Thoracic aorta (tissue), 2 donors: ENCODE data around the gene TNFAIP6. TPM values are rescaled to one million over a fixed set of nuclear protein-coding genes. Genes with fewer than 3 reads are reported as not detected.

ENCODE experiments used
- ATAC-seq: fragments of 150-250 bp; one replicate; pipeline ENCODE4 v1.8.0; 2017; ENCODE audit warnings: low read depth; ENCODE audit not compliant: insufficient number of reproducible peaks, low FRiP score
- DNase-seq: peaks from one replicate; pipeline ENCODE4 v3.0.0-alpha.2; 2020; ENCODE audit warnings: low spot score
- H3K27ac ChIP-seq, 2 donors: fragments of 200-600 bp; sonication (generic); 1 replicate in 1 of 2; 2 replicates in 1 of 2; pipeline ENCODE4 v1.5.1; 2016; ENCODE audit warnings: mild to moderate bottlenecking in 2 of 2, moderate library complexity in 2 of 2
- H3K27me3 ChIP-seq: fragments of 200-600 bp; sonication (generic); replicated peaks from 2 replicates; pipeline ENCODE4 v1.6.0; 2016; ENCODE audit warnings: mild to moderate bottlenecking; ENCODE audit not compliant: insufficient read depth
- H3K36me3 ChIP-seq: fragments of 200-600 bp; sonication (generic); one replicate; pipeline ENCODE4 v1.5.1; 2016
- H3K4me1 ChIP-seq, 2 donors: fragments of 200-600 bp; sonication (generic); 1 replicate in 1 of 2; 2 replicates in 1 of 2; pipeline versions ENCODE4 v1.5.1 to v1.6.0; 2016; ENCODE audit warnings: low read depth in 2 of 2, mild to moderate bottlenecking in 1 of 2; ENCODE audit not compliant: control insufficient read depth in 1 of 2
- H3K4me3 ChIP-seq: fragments of 200-600 bp; sonication (generic); 2 replicates; pipeline ENCODE4 v1.5.1; 2016; ENCODE audit warnings: mild to moderate bottlenecking
- H3K9me3 ChIP-seq: fragments of 200-600 bp; sonication (generic); 2 replicates; pipeline ENCODE4 v1.5.1; 2016
- CTCF ChIP-seq: fragments of 200-600 bp; sonication (generic); IDR thresholded peaks from one replicate; pipeline ENCODE4 v1.5.1; 2019; ENCODE audit warnings: antibody characterized with exemption
- total RNA-seq, 2 donors: library from RNA; depleted of rRNA; stranded (reverse); fragments of >200 nt; gene quantifications; one replicate each; pipeline versions ENCODE4 v1.1.0 to v1.2.3, GENCODE V29; 2016

The TNFAIP6 gene
- total RNA-seq, 2 donors from 2014 or later, result 6.9 to 12.0 TPM

GRCh38 chr2:151394509-151394908 is 37.1 kb downstream of the TNFAIP6 start:
- H3K27me3 ChIP-seq, result no peaks in the 10 kb centered on the region
- ATAC-seq (no peak), DNase-seq (no peak)
- H3K27ac ChIP-seq, result no peak overlapping the region
- H3K36me3 ChIP-seq, result no peaks in the 10 kb centered on the region
- no peaks in the 10 kb centered on the region for H3K4me1 ChIP-seq
- no peak for TF ChIP-seq CTCF
- H3K9me3 ChIP-seq, result no peaks in the 10 kb centered on the region
- H3K4me3 ChIP-seq, result no peak overlapping the region

- no peak for DNase-seq
- TF ChIP-seq CTCF, result no peak
- ATAC-seq, result no peak
Measured at GRCh38 chr2:151395509-151396374, 38.4 kb downstream of the TNFAIP6 start.

GRCh38 chr2:151399981-151400380 is 42.6 kb downstream of the TNFAIP6 start:
- ATAC-seq, result no peak
- H3K4me1 ChIP-seq, result no peaks in the 10 kb centered on the region
- H3K27ac ChIP-seq, result no peak overlapping the region
- H3K36me3 ChIP-seq, result no peaks in the 10 kb centered on the region
- no peak for DNase-seq
- H3K4me3 ChIP-seq, result no peak overlapping the region
- H3K27me3 ChIP-seq, result no peaks in the 10 kb centered on the region
- no peak for TF ChIP-seq CTCF
- no peaks in the 10 kb centered on the region for H3K9me3 ChIP-seq

More at GRCh38 chr2:151395509-151396374, 38.4 kb downstream of the TNFAIP6 start:
- Histone ChIP-seq H3K36me3 (no peaks in the 10 kb centered on the region), H3K27ac (no peak overlapping the region), H3K4me3 (no peak overlapping the region), H3K9me3 (no peaks in the 10 kb centered on the region), H3K27me3 (no peaks in the 10 kb centered on the region), H3K4me1 (no peaks in the 10 kb centered on the region)

GRCh38 chr2:151401149-151401548 is 43.8 kb downstream of the TNFAIP6 start:
- TF ChIP-seq CTCF, result no peak
- no peaks in the 10 kb centered on the region for H3K27me3 ChIP-seq
- no peak overlapping the region for H3K4me3 ChIP-seq
- no peaks in the 10 kb centered on the region for H3K4me1 ChIP-seq
- no peaks in the 10 kb centered on the region for H3K36me3 ChIP-seq
- H3K27ac ChIP-seq, result no peak overlapping the region
- no peak for ATAC-seq
- no peaks in the 10 kb centered on the region for H3K9me3 ChIP-seq
- no peak for DNase-seq

- Histone ChIP-seq H3K9me3 (no peaks in the 10 kb centered on the region), H3K4me1 (no peaks in the 10 kb centered on the region), H3K36me3 (no peaks in the 10 kb centered on the region), H3K4me3 (no peak overlapping the region), H3K27ac (no peak overlapping the region), H3K27me3 (no peaks in the 10 kb centered on the region)
- DNase-seq (no peak), ATAC-seq (no peak)
- TF ChIP-seq CTCF, result no peak
Measured at GRCh38 chr2:151403914-151404313, 46.5 kb downstream of the TNFAIP6 start.
